Measurements from ENCODE around the gene IGFBP2.

The IGFBP2 gene

GRCh38 chr2:216687111-216687510, 53.9 kb downstream of the IGFBP2 start:
- DNase-seq (ENCODE audit: insufficient read length, low spot score) (no peak), FAIRE-seq (no peak)
- no peak for TF ChIP-seq POLR2AphosphoS5 (IDR thresholded peaks at IDR 0.05; ENCODE audit: low read depth, low read length)
- no peak for TF ChIP-seq POU2F2 (IDR thresholded peaks at IDR 0.05; ENCODE audit: low read depth, low read length)
- no peak for TF ChIP-seq PAX5 (IDR thresholded peaks at IDR 0.05; ENCODE audit: insufficient read depth, low read length, severe bottlenecking)
- TF ChIP-seq POLR2A (IDR thresholded peaks at IDR 0.05; ENCODE audit: low read depth, low read length) = no peak
- TF ChIP-seq SPI1 (IDR thresholded peaks at IDR 0.05; ENCODE audit: low read depth, low read length) = no peak
- TF ChIP-seq TAF1 (IDR thresholded peaks at IDR 0.05; ENCODE audit: low read depth, low read length) = no peak

GRCh38 chr2:216687646-216688045, 54.4 kb downstream of the IGFBP2 start:
- DNase-seq (ENCODE audit: insufficient read length, low spot score) (no peak), FAIRE-seq (no peak)
- no peak for TF ChIP-seq POLR2AphosphoS5 (IDR thresholded peaks at IDR 0.05; ENCODE audit: low read depth, low read length)
- 0 out of 2 replicates have a peak, but pooled peaks have one; percentile 9 for TF ChIP-seq SPI1 (IDR thresholded peaks at IDR 0.05; ENCODE audit: low read depth, low read length)

GRCh38 chr2:216688731-216689340, 55.6 kb downstream of the IGFBP2 start:
- no peak for DNase-seq (ENCODE audit: insufficient read length, low spot score)
- FAIRE-seq = no peak
- TF ChIP-seq POLR2A (IDR thresholded peaks at IDR 0.05; ENCODE audit: low read depth, low read length) = no peak
- no peak for TF ChIP-seq TAF1 (IDR thresholded peaks at IDR 0.05; ENCODE audit: low read depth, low read length)
- TF ChIP-seq POU2F2 (IDR thresholded peaks at IDR 0.05; ENCODE audit: low read depth, low read length) = no peak
- no peak for TF ChIP-seq PAX5 (IDR thresholded peaks at IDR 0.05; ENCODE audit: insufficient read depth, low read length, severe bottlenecking)
- no peak for TF ChIP-seq POLR2AphosphoS5 (IDR thresholded peaks at IDR 0.05; ENCODE audit: low read depth, low read length)
- no peak for TF ChIP-seq SPI1 (IDR thresholded peaks at IDR 0.05; ENCODE audit: low read depth, low read length)

- no peak for TF ChIP-seq POLR2AphosphoS5 (IDR thresholded peaks at IDR 0.05; ENCODE audit: low read depth, low read length)
- DNase-seq (ENCODE audit: insufficient read length, low spot score) = no peak
- FAIRE-seq = no peak
Observed at GRCh38 chr2:216689397-216689796, 56.2 kb downstream of the IGFBP2 start.

- no peak for DNase-seq (ENCODE audit: insufficient read length, low spot score)
- FAIRE-seq = no peak
Observed at GRCh38 chr2:216690456-216690852, 57.2 kb downstream of the IGFBP2 start.

GRCh38 chr2:216690853-216691741, 57.9 kb downstream of the IGFBP2 start:
- no peak for DNase-seq (ENCODE audit: insufficient read length, low spot score)
- FAIRE-seq = no peak

More at GRCh38 chr2:216690456-216690852, 57.2 kb downstream of the IGFBP2 start:
- TF ChIP-seq TAF1 (IDR thresholded peaks at IDR 0.05; ENCODE audit: low read depth, low read length) = no peak
- TF ChIP-seq PAX5 (IDR thresholded peaks at IDR 0.05; ENCODE audit: insufficient read depth, low read length, severe bottlenecking) = no peak
- no peak for TF ChIP-seq SPI1 (IDR thresholded peaks at IDR 0.05; ENCODE audit: low read depth, low read length)
- TF ChIP-seq POLR2AphosphoS5 (IDR thresholded peaks at IDR 0.05; ENCODE audit: low read depth, low read length) = no peak
- TF ChIP-seq POLR2A (IDR thresholded peaks at IDR 0.05; ENCODE audit: low read depth, low read length) = no peak
- TF ChIP-seq POU2F2 (IDR thresholded peaks at IDR 0.05; ENCODE audit: low read depth, low read length) = no peak

GRCh38 chr2:216692636-216693413, 59.6 kb downstream of the IGFBP2 start:
- FAIRE-seq (peak; percentile 48), DNase-seq (ENCODE audit: insufficient read length, low spot score) (peak; percentile 67)
- no peak for TF ChIP-seq PAX5 (IDR thresholded peaks at IDR 0.05; ENCODE audit: insufficient read depth, low read length, severe bottlenecking)
- TF ChIP-seq POLR2A (IDR thresholded peaks at IDR 0.05; ENCODE audit: low read depth, low read length) = no peak
- no peak for TF ChIP-seq TAF1 (IDR thresholded peaks at IDR 0.05; ENCODE audit: low read depth, low read length)
- no peak for TF ChIP-seq SPI1 (IDR thresholded peaks at IDR 0.05; ENCODE audit: low read depth, low read length)
- TF ChIP-seq POU2F2 (IDR thresholded peaks at IDR 0.05; ENCODE audit: low read depth, low read length) = no peak

More at GRCh38 chr2:216690853-216691741, 57.9 kb downstream of the IGFBP2 start:
- TF ChIP-seq POLR2AphosphoS5 (IDR thresholded peaks at IDR 0.05; ENCODE audit: low read depth, low read length) (no peak), TAF1 (IDR thresholded peaks at IDR 0.05; ENCODE audit: low read depth, low read length) (no peak), PAX5 (IDR thresholded peaks at IDR 0.05; ENCODE audit: insufficient read depth, low read length, severe bottlenecking) (no peak), SPI1 (IDR thresholded peaks at IDR 0.05; ENCODE audit: low read depth, low read length) (no peak)

- TF ChIP-seq POU2F2 (IDR thresholded peaks at IDR 0.05; ENCODE audit: low read depth, low read length) = no peak
- TF ChIP-seq POLR2A (IDR thresholded peaks at IDR 0.05; ENCODE audit: low read depth, low read length) = no peak
- no peak for TF ChIP-seq POLR2AphosphoS5 (IDR thresholded peaks at IDR 0.05; ENCODE audit: low read depth, low read length)
- TF ChIP-seq SPI1 (IDR thresholded peaks at IDR 0.05; ENCODE audit: low read depth, low read length) = peak; percentile 69
- no peak for TF ChIP-seq TAF1 (IDR thresholded peaks at IDR 0.05; ENCODE audit: low read depth, low read length)
- no peak for TF ChIP-seq PAX5 (IDR thresholded peaks at IDR 0.05; ENCODE audit: insufficient read depth, low read length, severe bottlenecking)
- FAIRE-seq (peak; percentile 13), DNase-seq (ENCODE audit: insufficient read length, low spot score) (no peak)
Observed at GRCh38 chr2:216693414-216694080, 60.3 kb downstream of the IGFBP2 start.

Measured in GM12891 (cell line).